GM10248 (cell line): ENCODE data around the gene GADD45GIP1.
A peak's percentile ranks its signal among the peaks of the same experiment; 100 is the strongest.

Experiments used
- CTCF ChIA-PET: fragments of 300-600 bp; sonication (Branson Sonifier 250); formaldehyde crosslinking; extraction: SDS; loops from one replicate; lab custom pipeline; 2021; ENCODE audit warnings: antibody characterized with exemption; lab: Yijun Ruan, JAX
- POLR2A ChIA-PET: fragments of 350-650 bp; sonication (Branson Sonifier 250); formaldehyde crosslinking; extraction: SDS; loops from one replicate; lab custom pipeline; 2020; ENCODE audit warnings: antibody characterized with exemption; lab: Yijun Ruan, JAX
- DNase-seq: peaks from one replicate; pipeline ENCODE4 v3.0.0; 2012; ENCODE audit errors: extremely low spot score
- CTCF ChIP-seq: IDR thresholded peaks from 2 replicates; pipeline ENCODE4 v1.5.1; 2012; ENCODE audit warnings: mild to moderate bottlenecking, low read depth; ENCODE audit errors: extremely low read depth, missing control alignments, control extremely low read depth

Gene GADD45GIP1

GRCh38 chr19:12938779-12939601, 18.0 kb downstream of the GADD45GIP1 start:
- ChIA-PET POLR2A (interaction anchor here (0.6 to 1.7 kb wide), 9 partner anchors 9 to 223 kb away, joined by 3 to 5 read pairs (median 3); partner anchors contain the start of gene SYCE2), CTCF (interaction anchor here (0.9 kb wide), 1 partner anchor 27 kb away, joined by 3 read pairs; no protein-coding TSS in a partner anchor)
- DNase-seq, result no peak
- TF ChIP-seq CTCF, result peak; percentile 3

- peak; percentile 97 for DNase-seq
- ChIA-PET CTCF (interaction anchor here (1.4 kb wide), 1 partner anchor 27 kb away, joined by 3 read pairs; no protein-coding TSS in a partner anchor), POLR2A (interaction anchor here (0.5 to 1.7 kb wide), 7 partner anchors 10 to 222 kb away, joined by 3 to 6 read pairs (median 4); partner anchors contain the start of gene DNASE2)
- TF ChIP-seq CTCF, result no peak
Observed at GRCh38 chr19:12937927-12938778, 18.9 kb downstream of the GADD45GIP1 start, which contains the start of gene CALR. TSS of gene CALR (plus strand) at chr19:12938609. CDS start at chr19:12938680, 71 bp downstream.

- no peak for DNase-seq
- CTCF ChIA-PET, result interaction anchor here (1.4 kb wide), 1 partner anchor 28 kb away, joined by 3 read pairs; no protein-coding TSS in a partner anchor
- no peak for TF ChIP-seq CTCF
- POLR2A ChIA-PET, result interaction anchor here (0.6 to 1.1 kb wide), 4 partner anchors 13 to 949 kb away, joined by 3 to 6 read pairs (median 4); no protein-coding TSS in a partner anchor
Observed at GRCh38 chr19:12937093-12937926, 19.7 kb downstream of the GADD45GIP1 start.

- TF ChIP-seq CTCF, result no peak
- no peak for DNase-seq
- POLR2A ChIA-PET, result no interaction called here
- CTCF ChIA-PET, result interaction anchor here (1.6 kb wide), 1 partner anchor 29 kb away, joined by 5 read pairs; no protein-coding TSS in a partner anchor
Observed at GRCh38 chr19:12936582-12936981, 20.4 kb downstream of the GADD45GIP1 start.

GRCh38 chr19:12935071-12935470, 22.0 kb downstream of the GADD45GIP1 start:
- ChIA-PET POLR2A (interaction anchor here (0.6 to 0.7 kb wide), 2 partner anchors 24 to 27 kb away, joined by 3 to 13 read pairs; no protein-coding TSS in a partner anchor), CTCF (interaction anchor here (1.6 kb wide), 1 partner anchor 30 kb away, joined by 5 read pairs; no protein-coding TSS in a partner anchor)
- no peak for DNase-seq
- no peak for TF ChIP-seq CTCF
